Neural cell (in vitro differentiated cells): ENCODE measurements around the gene MBD3L2. TPM values are rescaled to one million over a fixed set of nuclear protein-coding genes. Genes with fewer than 3 reads are reported as not detected.
A peak's percentile ranks its signal among the peaks of the same experiment; 100 is the strongest.

Experiments
- H2AFZ ChIP-seq: fragments of 200-600, 300-800 bp; sonication (generic), shearing (Covaris generic); 2 replicates; pipeline ENCODE4 v1.6.0; 2014; ENCODE audit warnings: low read depth, mild to moderate bottlenecking, antibody characterized with exemption, low read length, moderate library complexity
- H3F3A ChIP-seq: fragments of 200-600 bp; shearing (Covaris generic); 2 replicates; pipeline ENCODE4 v1.6.1; 2016; ENCODE audit warnings: mild to moderate bottlenecking, moderate library complexity, mixed read lengths, antibody characterized with exemption, low read length; ENCODE audit not compliant: insufficient read depth, poor library complexity, severe bottlenecking
- H3K27ac ChIP-seq: fragments of 200-600, 300-800 bp; sonication (generic), shearing (Covaris generic); 2 replicates; pipeline ENCODE4 v1.5.1; 2014; ENCODE audit warnings: mild to moderate bottlenecking, low read length, moderate library complexity
- H3K27me3 ChIP-seq: fragments of 300-800, 200-600 bp; sonication (generic), shearing (Covaris generic); 2 replicates; pipeline ENCODE4 v1.6.0; 2014; ENCODE audit warnings: mild to moderate bottlenecking, low read depth, low read length, moderate library complexity; ENCODE audit not compliant: insufficient read depth
- H3K36me3 ChIP-seq: fragments of 300-800, 200-600 bp; sonication (generic), shearing (Covaris generic); 2 replicates; pipeline ENCODE4 v1.5.1; 2014; ENCODE audit warnings: mild to moderate bottlenecking, antibody characterized with exemption, low read length, moderate library complexity; ENCODE audit not compliant: insufficient read depth
- H3K4me2 ChIP-seq: fragments of 300-800, 200-600 bp; sonication (generic), shearing (Covaris generic); 2 replicates; pipeline ENCODE4 v1.6.0; 2014; ENCODE audit warnings: mild to moderate bottlenecking, low read length
- H3K4me3 ChIP-seq: fragments of 300-800, 200-600 bp; sonication (generic), shearing (Covaris generic); 2 replicates; pipeline ENCODE4 v1.5.1; 2014; ENCODE audit warnings: mild to moderate bottlenecking, low read length, moderate library complexity
- H3K79me2 ChIP-seq: fragments of 200-600 bp; shearing (Covaris generic); replicated peaks from 2 replicates; pipeline ENCODE4 v1.6.0; 2014; ENCODE audit warnings: mild to moderate bottlenecking, low read length, moderate library complexity; ENCODE audit not compliant: insufficient read depth
- H3K9ac ChIP-seq: fragments of 300-800, 200-600 bp; sonication (generic), shearing (Covaris generic); 2 replicates; pipeline ENCODE4 v1.6.1; 2016; ENCODE audit warnings: mild to moderate bottlenecking, low read length, mixed read lengths
- H3K9me2 ChIP-seq: fragments of 200-600 bp; shearing (Covaris generic); 2 replicates; pipeline ENCODE4 v1.6.1; 2016; ENCODE audit warnings: mild to moderate bottlenecking, low read length, mixed read lengths; ENCODE audit not compliant: insufficient read depth
- H3K9me3 ChIP-seq: fragments of 200-600, 300-800 bp; sonication (generic), shearing (Covaris generic); 2 replicates; pipeline ENCODE4 v1.6.1; 2016; ENCODE audit warnings: mild to moderate bottlenecking, mixed run types, low read length, moderate library complexity, mixed read lengths
- H4K20me1 ChIP-seq: fragments of 200-600 bp; shearing (Covaris generic); 2 replicates; pipeline ENCODE4 v1.6.1; 2016; ENCODE audit warnings: mild to moderate bottlenecking, mixed run types; ENCODE audit not compliant: insufficient read depth
- EP300 ChIP-seq: fragments of 450-650 bp; conservative IDR thresholded peaks from 2 replicates; pipeline ENCODE4 v1.6.1; 2014; ENCODE audit warnings: antibody characterized with exemption, mild to moderate bottlenecking, moderate library complexity; ENCODE audit not compliant: poor library complexity, severe bottlenecking
- EZH2 ChIP-seq: fragments of 200-600, 300-800 bp; shearing (Covaris generic), sonication (generic); IDR thresholded peaks from 2 replicates; pipeline ENCODE4 v1.6.1; 2014; ENCODE audit warnings: antibody characterized with exemption, low read length, borderline replicate concordance, mild to moderate bottlenecking; ENCODE audit not compliant: insufficient read depth, poor library complexity, severe bottlenecking
- MXI1 ChIP-seq: fragments of 450-650 bp; conservative IDR thresholded peaks from 2 replicates; pipeline ENCODE4 v1.6.1; 2014; ENCODE audit warnings: antibody characterized with exemption, mild to moderate bottlenecking; ENCODE audit not compliant: poor library complexity, severe bottlenecking
- POLR2AphosphoS5 ChIP-seq: IDR thresholded peaks from 2 replicates; pipeline ENCODE4 v1.6.1; 2012
- RAD21 ChIP-seq: fragments of 450-650 bp; conservative IDR thresholded peaks from 2 replicates; pipeline ENCODE4 v1.6.1; 2014; ENCODE audit warnings: antibody characterized with exemption, mild to moderate bottlenecking, moderate library complexity
- SMC3 ChIP-seq: fragments of 450-650 bp; conservative IDR thresholded peaks from 2 replicates; pipeline ENCODE4 v1.6.1; 2014; ENCODE audit warnings: antibody characterized with exemption, mild to moderate bottlenecking, moderate library complexity; ENCODE audit not compliant: poor library complexity
- TAF1 ChIP-seq: IDR thresholded peaks from 2 replicates; pipeline ENCODE4 v1.6.1; 2012; ENCODE audit warnings: low read depth
- polyA plus RNA-seq: library from polyadenylated mRNA; depleted of rRNA; stranded (reverse); fragments of >200 nt; gene quantifications from 2 replicates; pipeline ENCODE4 v1.2.3, GENCODE V29; 2014
- TF ChIP-seq, protein P1 (sequence below): IDR thresholded peaks from 2 replicates; pipeline ENCODE4 v1.6.1; 2012; ENCODE audit warnings: borderline replicate concordance
- TF ChIP-seq, protein P2 (sequence below): fragments of 450-650 bp; IDR thresholded peaks from 2 replicates; pipeline ENCODE4 v1.5.1; 2014; ENCODE audit warnings: antibody characterized with exemption, mild to moderate bottlenecking, moderate library complexity; ENCODE audit not compliant: poor library complexity, severe bottlenecking

Gene MBD3L2
- polyA plus RNA-seq, 1 donor from 2014 or later: not detected

DNA sequence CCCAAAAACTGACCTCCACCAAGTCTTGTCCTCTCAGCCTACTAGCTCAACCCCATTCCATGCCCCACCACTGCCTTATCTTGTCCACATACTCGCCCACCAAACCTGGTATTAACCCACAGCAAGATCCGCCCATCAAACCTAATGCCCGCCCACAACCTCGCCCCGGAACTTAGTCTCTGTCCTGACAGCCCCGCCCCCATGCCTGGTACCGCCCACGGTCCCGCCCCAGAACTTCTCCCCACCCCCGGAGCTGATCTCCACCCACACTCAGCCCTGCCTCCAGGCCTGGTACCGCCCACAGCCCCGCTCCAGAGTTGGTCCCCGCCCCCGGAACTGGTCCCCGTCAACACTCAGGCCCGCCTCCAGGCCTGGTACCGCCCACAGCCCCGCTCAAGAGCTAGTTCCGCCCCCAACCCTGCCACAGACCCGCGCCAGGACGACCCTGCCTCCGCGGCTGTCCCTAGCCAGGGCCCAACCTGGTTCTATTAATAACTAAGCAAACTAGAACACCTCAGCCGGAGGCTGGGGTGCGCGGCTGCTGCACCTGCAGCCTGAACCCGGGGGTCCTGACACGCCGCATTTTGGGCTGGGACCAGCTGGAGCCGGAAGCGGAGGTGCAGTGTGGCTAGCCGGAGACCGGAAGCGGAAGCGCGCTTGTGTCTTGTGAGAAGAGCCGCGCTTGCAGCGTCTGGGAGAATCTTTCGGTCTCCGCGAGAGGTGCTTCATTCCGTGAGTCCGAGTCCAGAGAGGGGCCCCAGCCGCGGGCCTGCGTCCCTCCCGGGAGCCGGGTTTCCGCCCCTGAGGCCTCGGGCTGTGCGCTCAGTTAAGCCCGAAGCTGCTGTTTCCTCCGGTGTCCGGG lies 20.2 kb downstream of the MBD3L2 start, which contains the start of gene ZNF557:
Gene ZNF557, plus strand, starts transcription at position 662 of the 862 bp plus-strand sequence. CDS start 5,372 bp downstream, outside the sequence.
- peak within 1 kb of the TSS; percentile 85 for H3K9ac ChIP-seq
- peaks cover 9% of the 10 kb centered on the region for H3K79me2 ChIP-seq
- no peaks in the 10 kb centered on the region for H3K36me3 ChIP-seq
- H3K27me3 ChIP-seq: no peaks in the 10 kb centered on the region
- peak within 1 kb of the TSS; percentile 89 for H3K27ac ChIP-seq
- no peaks in the 10 kb centered on the region for H3K9me2 ChIP-seq
- H3F3A ChIP-seq: no peaks in the 10 kb centered on the region
- H3K9me3 ChIP-seq: no peaks in the 10 kb centered on the region
- H4K20me1 ChIP-seq: no peaks in the 10 kb centered on the region
- H2AFZ ChIP-seq: peak within 1 kb of the TSS; percentile 73
- H3K4me3 ChIP-seq: peak within 1 kb of the TSS; percentile 98
- peak within 1 kb of the TSS; percentile 71 for H3K4me2 ChIP-seq
- TF ChIP-seq POLR2AphosphoS5: peak; percentile 83
- peak; percentile 52 for TF ChIP-seq EP300
- peak; percentile 95 for TF ChIP-seq MXI1
- TF ChIP-seq, protein P1, sequence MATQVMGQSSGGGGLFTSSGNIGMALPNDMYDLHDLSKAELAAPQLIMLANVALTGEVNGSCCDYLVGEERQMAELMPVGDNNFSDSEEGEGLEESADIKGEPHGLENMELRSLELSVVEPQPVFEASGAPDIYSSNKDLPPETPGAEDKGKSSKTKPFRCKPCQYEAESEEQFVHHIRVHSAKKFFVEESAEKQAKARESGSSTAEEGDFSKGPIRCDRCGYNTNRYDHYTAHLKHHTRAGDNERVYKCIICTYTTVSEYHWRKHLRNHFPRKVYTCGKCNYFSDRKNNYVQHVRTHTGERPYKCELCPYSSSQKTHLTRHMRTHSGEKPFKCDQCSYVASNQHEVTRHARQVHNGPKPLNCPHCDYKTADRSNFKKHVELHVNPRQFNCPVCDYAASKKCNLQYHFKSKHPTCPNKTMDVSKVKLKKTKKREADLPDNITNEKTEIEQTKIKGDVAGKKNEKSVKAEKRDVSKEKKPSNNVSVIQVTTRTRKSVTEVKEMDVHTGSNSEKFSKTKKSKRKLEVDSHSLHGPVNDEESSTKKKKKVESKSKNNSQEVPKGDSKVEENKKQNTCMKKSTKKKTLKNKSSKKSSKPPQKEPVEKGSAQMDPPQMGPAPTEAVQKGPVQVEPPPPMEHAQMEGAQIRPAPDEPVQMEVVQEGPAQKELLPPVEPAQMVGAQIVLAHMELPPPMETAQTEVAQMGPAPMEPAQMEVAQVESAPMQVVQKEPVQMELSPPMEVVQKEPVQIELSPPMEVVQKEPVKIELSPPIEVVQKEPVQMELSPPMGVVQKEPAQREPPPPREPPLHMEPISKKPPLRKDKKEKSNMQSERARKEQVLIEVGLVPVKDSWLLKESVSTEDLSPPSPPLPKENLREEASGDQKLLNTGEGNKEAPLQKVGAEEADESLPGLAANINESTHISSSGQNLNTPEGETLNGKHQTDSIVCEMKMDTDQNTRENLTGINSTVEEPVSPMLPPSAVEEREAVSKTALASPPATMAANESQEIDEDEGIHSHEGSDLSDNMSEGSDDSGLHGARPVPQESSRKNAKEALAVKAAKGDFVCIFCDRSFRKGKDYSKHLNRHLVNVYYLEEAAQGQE: peak; percentile 29
- TF ChIP-seq SMC3: no peak
- TF ChIP-seq, protein P2, sequence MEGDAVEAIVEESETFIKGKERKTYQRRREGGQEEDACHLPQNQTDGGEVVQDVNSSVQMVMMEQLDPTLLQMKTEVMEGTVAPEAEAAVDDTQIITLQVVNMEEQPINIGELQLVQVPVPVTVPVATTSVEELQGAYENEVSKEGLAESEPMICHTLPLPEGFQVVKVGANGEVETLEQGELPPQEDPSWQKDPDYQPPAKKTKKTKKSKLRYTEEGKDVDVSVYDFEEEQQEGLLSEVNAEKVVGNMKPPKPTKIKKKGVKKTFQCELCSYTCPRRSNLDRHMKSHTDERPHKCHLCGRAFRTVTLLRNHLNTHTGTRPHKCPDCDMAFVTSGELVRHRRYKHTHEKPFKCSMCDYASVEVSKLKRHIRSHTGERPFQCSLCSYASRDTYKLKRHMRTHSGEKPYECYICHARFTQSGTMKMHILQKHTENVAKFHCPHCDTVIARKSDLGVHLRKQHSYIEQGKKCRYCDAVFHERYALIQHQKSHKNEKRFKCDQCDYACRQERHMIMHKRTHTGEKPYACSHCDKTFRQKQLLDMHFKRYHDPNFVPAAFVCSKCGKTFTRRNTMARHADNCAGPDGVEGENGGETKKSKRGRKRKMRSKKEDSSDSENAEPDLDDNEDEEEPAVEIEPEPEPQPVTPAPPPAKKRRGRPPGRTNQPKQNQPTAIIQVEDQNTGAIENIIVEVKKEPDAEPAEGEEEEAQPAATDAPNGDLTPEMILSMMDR: no peak
- TF ChIP-seq RAD21: peak; percentile 25
- no peak for TF ChIP-seq EZH2
- TF ChIP-seq TAF1: peak; percentile 60

DNA sequence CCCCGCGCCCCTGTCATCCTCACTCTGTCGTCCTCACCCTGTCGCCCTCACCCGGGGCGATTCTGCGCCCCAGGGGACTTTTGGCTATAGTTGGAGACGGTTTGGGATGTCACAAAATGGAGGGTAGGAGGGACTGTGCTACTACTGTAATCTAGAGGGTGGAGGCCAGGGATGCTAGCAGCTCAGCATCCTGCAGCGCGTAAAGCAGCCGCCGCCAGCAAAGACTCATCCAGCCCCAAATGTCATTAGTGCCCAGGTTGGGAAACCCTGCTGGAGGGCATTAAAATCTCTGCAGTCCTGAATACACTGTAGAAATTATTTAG lies 20.7 kb downstream of the MBD3L2 start:
- no peaks in the 10 kb centered on the region for H3K9me3 ChIP-seq
- no peaks in the 10 kb centered on the region for H3F3A ChIP-seq
- H3K9ac ChIP-seq: peak overlapping the region; percentile 85
- H3K4me3 ChIP-seq: peak overlapping the region; percentile 98
- peaks cover 9% of the 10 kb centered on the region for H3K79me2 ChIP-seq
- H3K9me2 ChIP-seq: no peaks in the 10 kb centered on the region
- TF ChIP-seq SMC3 (no peak), MXI1 (no peak), RAD21 (no peak), POLR2AphosphoS5 (no peak), TAF1 (no peak), EP300 (no peak), EZH2 (no peak)
- TF ChIP-seq, protein P2: no peak
- TF ChIP-seq, protein P1: no peak
- no peaks in the 10 kb centered on the region for H3K36me3 ChIP-seq
- no peaks in the 10 kb centered on the region for H3K27me3 ChIP-seq
- peak overlapping the region; percentile 71 for H3K4me2 ChIP-seq
- H2AFZ ChIP-seq: peak overlapping the region; percentile 73
- no peaks in the 10 kb centered on the region for H4K20me1 ChIP-seq
- H3K27ac ChIP-seq: peak overlapping the region; percentile 89
